NCI-H82 treated with DMSO at 0.1 percent for 48 hours (cell line): ENCODE measurements around the gene IFNL4.

Experiments used
- DNase-seq: peaks from one replicate; lab custom pipeline; 2025; ENCODE audit not compliant: unreplicated experiment; lab: John Stamatoyannopoulos, UW

IFNL4 gene

DNA sequence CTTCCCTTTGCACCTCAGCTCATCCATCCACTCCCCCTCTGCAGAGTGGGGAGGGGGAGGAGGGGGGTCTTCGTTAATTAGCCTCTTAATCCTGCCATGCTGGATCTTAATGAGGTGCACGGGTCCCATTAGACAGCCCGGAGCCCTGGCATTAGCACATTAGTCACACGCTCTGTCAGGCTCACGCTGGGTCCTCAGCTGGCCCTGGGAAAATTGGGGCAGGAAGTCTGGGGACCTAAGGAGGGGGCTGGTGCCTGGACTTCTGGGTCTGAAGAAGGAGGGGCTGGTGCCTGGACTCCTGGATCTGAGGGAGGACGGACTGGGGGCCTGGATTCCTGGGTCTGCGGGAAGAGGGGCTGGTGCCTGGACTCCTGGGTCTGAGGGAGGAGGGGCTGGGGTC, 52.3 kb downstream of the IFNL4 start:
- DNase-seq: no peak
